Measurements from ENCODE around the gene ARL14EP.

ARL14EP gene

DNA sequence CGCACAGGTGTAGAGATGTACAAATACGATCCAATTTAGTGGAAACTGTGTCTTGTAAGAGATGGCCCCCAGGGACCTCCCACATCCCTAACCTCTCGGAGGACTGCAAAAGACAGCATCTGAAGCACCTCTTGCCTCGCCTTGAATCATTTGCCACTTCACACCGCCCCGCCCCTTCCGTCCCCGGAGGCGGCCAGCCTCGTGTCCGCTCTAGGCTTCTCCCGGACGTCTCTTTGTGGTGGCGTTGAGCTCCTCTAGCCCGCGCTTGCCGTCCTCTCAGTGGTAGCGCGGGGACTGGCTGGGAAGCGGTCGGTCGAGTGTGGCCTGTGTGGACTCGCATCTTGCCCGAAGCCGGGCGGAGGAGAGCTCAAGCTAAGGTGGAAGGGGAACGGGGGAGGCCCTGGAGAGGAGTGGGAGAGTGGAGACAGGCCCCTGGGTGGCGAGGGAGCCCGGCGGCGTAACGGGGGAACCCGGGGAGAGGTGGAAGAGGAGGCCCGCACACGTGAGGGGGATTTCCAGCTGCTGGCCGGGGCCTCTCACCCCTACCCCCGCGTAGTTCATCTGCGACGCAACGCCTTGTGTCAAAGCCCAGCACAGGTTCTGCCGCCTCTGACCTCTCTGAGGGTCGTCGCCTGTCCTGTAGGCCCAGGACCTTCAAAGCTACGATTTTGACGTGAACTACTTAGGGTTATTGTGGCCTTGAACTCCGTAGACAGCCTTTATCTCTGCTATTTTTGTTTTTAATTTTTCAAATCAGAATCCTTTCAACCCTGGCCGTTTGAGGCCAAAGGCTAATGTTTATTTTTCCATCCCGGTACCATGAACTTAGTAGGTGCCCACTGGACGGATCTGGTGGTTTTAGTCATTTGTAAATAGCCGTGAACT is at the start of gene ARL14EP:
ARL14EP (plus strand) TSS at position 279 of the 885 bp plus-strand sequence. CDS start 7,845 bp downstream, outside the sequence.
- DNase-seq (ENCODE audit: low read depth, low spot score) = peak; percentile 98

DNA sequence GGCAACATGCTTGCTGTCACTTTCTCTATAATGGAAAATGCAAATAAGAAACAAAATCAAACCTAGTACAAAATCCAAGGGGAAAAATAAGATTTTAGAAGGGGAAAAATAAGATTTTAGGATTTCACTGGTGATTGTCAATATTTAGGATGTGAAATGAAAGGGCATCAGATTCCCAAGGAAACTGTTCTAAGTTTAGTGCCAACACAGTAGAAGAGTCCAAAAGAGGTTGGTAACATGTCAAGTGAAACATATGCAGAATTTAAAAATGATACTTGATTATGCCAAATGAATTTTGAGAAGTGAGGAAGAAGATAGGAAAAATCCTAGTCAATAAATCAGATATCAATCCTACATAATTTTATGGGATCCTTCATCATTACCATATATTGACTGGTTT is 45.7 kb upstream of the ARL14EP start:
- no peak for DNase-seq (ENCODE audit: low read depth, low spot score)

DNA sequence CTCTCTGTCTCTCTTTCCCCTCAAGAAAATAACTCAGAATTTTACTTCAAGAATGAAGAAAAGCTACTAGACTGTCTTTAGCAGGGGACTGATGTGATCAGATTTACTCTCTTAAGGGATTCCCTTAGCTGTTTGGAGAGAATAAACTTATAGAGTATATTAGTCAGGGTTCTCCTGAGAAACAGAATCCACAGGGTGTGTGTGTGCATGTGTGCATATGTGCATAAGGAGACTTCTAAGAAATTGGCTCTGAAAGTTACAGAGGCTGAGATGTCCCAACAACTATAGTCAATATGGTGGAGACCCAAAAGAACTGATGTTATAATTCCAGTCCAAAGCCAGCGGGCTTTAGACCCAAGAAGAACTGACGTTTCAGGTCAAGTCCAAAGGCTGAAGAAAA is 43.1 kb upstream of the ARL14EP start:
- no peak for DNase-seq (ENCODE audit: low read depth, low spot score)

DNA sequence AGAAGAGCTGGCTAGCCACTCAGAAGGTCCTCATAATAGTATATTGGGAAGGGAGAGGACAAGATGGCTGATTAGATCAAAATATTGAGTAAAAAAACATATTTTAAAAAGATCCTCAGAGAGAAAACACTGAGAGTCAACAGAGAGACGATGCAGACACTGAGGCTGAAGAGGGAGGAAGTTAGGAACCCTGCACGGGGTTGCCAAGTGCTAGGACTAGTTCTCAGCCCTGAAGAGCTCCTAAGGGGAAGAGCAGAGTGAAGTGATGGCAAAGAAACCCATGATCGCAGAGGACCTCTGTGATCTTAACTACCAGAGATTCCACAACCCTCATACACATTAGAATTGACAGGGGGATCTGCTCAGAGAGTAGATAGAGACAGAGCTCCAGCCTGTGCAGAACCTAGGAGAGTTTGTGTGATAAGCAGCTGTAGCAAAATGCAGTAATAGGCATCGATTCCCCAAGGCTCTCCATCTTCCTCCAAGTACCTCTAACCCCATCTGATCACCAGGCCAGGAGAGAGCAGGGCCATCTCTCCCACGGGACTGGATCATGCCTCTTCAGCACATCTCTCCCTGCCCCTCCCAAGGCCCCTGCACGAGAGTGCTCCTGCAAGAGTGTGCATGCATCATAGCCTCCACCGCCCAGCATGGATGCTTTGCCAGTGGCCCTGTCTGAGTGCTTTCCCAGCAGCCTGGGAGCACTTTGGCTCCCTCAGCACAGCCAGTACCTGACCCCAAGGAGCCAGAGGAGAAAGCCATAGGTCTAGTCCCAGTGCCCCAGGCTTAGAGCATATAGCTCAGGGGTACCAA is 41.2 kb upstream of the ARL14EP start:
- no peak for DNase-seq (ENCODE audit: low read depth, low spot score)

DNA sequence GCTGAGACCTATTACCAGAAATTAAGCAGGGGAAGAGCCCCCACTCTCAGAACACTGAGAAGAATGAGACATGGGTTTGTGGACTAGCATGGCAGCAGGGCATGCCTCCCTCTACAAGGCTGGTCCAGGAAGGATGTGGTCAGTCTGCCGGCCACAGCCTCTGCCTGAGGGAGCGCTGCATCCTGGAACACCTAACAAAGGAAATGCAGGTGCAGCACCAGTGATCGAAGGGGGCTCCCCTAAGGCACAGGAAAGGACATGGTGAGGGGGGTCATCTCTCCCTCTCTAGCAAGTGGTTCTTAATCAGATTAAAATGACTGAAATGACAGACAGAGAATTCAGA is 40.6 kb upstream of the ARL14EP start:
- peak; percentile 13 for DNase-seq (ENCODE audit: low read depth, low spot score)

DNA sequence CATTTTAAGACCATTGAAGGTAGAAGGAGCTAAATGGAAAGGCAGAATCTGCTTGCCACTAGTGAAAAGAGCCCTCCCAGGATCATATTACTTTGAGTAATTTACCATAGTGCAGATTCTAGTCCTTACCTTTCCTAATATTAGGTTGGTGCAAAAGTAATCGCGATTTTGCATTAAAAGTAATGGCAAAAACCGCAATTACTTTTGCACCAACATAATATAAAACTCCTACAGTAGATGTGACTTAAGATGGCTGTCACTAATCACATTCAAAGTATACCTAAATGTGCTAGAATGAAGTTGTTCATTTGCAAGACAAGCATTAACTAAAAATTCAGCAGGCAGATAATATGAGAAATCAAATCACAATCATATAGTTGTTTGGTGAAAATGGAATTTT is 38.1 kb upstream of the ARL14EP start:
- DNase-seq (ENCODE audit: low read depth, low spot score) = no peak

DNA sequence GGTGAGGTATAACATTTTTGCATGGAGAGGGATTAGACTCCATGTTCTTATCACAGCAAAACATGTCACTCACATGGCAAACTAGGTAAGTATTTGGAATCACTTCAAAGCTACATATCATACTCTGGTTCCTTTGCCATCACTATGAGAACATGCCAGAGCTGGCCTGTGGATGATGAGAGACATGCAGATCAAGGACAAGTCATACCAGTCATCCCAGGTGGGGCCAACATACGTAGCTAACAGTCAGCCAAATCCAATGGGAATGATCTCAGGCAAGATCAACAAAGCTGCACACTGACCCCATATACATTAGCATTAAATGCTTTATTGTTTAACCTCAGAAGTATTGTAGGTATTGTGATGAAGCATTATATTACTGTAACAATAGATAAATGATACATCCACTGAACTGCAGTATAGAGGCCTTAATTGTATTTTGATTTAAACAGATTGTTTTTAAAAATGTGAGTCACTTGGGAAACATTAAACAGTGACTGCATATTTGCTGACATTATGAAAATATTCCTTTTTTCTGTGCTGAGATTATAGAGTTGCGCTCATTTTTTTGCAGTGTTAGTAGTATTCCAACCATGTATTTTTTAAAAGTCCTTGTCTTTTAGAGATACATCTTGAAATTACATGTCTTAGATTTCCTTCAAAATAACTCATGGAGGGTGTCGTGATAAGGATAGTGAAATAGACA is 37.3 kb upstream of the ARL14EP start:
- DNase-seq (ENCODE audit: low read depth, low spot score) = no peak

DNA sequence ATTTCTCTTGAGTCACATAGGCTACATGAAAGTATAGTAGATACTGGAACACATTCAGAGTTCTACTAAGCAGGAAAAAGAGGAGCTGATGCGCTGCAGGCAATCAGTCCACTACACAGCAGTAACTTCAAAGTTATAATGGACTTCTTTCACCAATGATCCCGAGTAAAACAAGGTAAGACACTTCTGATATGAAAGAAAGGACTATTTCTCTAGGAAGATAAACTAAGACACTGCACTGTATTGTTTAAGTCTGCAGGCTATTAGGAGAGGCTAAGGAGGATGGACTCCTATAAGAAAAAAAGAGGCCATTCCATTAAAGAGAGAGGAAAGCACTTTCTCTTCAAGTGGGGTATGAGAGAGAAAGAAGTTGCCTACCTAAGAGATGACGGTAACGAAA is 31.6 kb upstream of the ARL14EP start:
- DNase-seq (ENCODE audit: low read depth, low spot score) = no peak

DNA sequence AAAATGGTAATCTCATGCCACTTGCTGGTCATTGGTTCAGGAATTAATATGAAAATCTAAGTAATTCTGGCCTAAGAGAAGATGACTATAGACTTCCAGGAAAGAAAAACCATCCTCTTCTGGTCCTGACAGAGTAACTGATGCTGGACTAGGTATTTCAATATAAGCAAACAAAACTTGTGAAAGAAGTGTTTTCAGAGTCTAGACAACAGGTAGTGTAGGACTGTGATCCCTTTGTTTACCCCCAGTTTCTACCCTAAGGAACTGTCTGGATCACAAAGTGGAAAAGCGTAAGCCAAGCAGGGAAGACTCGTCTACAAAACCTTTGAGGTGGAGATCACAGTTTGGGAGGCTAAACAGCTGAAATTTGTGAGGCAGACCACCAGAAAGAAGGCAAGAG is 30.4 kb upstream of the ARL14EP start:
- DNase-seq (ENCODE audit: low read depth, low spot score) = no peak

DNA sequence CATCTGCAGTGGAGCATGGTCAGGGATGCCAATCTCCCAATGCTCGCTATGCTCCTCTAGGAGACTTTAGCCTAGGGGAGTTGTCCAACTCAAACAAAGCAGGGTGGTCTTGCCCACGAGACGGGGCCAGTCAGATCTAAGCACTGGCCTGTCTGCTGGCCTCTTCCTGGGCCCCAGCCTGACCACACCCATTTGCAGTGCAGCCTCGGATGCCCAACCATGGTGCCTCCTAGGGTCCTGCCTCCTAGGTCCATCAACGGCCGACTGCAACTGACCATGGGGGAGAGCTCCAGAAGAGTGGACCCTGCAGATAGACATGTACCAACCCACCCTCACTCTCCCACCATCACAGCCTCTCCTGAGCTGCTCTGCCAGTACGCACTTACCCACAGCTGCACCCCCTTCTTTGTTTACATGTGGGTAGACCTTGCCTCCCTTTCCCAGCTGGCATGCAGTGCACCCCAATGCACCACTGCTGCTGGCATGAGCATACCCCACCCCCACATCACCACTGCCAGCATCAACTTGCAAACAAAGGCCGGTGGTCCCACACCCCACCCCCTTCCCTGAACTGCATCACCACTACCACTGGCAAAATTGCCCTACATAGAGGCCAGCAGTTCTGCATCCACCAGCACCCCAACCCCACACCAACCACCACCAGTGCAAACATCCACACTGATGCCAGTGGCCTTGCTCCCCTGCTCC is 27.6 kb upstream of the ARL14EP start:
- DNase-seq (ENCODE audit: low read depth, low spot score) = no peak

DNA sequence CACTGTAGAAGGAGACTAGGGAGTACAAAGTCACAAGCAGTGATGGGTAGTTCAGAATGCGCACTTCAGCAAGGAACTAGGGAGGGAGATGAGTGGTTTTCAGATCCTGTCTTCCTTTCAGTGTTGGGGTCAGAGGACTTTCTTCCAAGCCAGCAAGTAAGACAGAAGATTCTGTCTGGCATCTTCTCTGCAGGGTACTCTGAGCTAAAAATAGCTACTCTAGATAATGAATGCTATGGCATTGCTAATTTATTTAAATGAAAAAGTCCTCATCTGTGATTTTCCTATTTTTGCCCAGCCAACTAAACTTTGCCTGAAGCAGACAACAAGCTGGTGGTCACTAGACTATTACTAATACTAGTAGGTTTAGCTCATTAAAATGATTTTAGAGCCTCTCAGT is 18.3 kb upstream of the ARL14EP start:
- DNase-seq (ENCODE audit: low read depth, low spot score) = no peak

DNA sequence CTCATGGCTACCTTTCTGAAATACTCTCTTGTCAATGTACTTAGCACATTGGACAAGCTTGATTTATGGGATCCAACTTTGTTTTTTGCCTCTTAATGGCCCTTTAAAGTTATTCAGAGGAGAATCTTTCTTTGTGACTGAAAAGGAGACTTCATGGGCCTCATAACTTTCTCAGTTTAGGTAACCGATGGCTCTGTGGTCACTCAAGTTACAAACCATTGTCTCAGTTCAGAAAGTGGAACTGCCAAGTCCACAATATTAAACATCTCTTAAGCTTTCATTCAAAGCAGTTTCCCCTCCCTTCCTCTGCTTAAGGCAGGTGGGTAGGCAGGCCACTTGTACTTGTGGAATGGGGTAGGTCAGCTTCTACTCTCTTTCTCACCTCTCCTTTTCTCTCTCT is 12.3 kb upstream of the ARL14EP start:
- no peak for DNase-seq (ENCODE audit: low read depth, low spot score)

DNA sequence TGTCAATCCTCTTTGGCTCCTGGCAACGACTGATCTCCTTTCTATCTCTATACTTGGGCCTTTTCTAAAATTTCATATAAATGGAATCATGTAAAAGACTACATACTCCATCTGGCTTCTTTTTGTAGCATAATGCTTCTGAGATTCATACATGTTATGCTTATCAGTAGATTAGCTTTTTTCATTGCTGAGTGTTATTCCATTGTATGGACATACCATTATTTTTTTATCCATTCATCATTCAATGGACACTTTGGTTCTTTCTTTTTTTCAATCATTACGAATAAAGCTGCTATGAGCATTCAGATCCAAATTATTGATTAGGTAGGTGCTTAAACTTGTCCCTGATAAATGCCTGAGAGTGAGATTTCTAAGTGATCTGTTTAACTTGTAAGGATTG is 11.7 kb upstream of the ARL14EP start:
- no peak for DNase-seq (ENCODE audit: low read depth, low spot score)

DNA sequence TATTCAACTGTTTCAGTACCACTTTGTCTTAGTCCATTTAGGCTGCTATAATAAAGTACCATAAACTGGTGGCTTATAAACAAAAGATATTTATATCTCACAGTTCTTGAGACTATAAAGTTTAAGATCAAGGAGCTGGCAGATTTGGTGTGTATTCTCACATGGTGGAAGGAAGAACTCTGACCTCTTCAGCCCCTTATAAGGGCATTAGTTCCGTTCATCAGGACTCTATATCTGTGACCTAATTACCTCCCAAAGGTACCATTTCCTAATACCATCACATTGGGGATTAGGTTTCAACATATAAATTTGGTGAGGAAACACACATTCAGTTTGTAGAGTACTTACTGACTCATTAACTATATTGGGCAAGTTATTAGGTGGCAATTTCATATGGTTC is 10.7 kb upstream of the ARL14EP start:
- no peak for DNase-seq (ENCODE audit: low read depth, low spot score)

DNA sequence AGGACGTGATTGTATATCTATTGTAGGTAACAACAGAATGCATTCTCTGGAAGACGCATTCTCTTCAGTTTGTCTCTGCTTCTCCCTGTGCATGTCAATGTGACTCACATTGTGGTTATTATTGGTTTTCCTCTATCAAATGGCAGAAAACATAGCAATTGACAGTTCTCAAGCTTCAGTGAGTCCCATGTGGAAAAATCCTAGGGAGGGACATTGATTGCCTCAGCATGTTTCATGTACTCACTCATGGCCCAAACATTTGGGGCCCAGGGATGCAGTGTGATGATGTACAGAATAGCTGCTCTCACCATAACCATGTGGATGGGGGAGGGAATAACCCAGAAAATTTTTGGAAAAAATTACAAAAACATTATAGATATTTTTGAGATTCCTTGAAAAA is 9.3 kb upstream of the ARL14EP start:
- no peak for DNase-seq (ENCODE audit: low read depth, low spot score)

DNA sequence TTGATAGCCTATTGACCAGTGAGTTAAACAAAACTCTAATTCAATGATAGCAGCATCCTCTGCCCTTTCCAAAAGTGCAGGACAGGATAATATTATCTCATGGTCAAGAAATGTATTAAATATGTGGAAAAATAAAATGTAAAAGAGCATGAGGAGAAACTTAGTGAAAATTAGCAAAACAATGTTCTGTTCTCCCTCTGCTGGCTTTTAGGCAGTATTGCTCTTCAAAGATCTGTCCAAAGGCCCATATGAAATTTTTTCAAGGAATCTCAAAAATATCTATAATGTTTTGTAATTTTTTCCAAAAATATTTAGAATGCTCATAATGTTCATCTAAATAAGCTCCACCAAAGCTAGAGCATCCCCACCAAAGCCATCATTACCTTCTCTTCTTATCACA is 8.3 kb upstream of the ARL14EP start:
- peak; percentile 31 for DNase-seq (ENCODE audit: low read depth, low spot score)

DNA sequence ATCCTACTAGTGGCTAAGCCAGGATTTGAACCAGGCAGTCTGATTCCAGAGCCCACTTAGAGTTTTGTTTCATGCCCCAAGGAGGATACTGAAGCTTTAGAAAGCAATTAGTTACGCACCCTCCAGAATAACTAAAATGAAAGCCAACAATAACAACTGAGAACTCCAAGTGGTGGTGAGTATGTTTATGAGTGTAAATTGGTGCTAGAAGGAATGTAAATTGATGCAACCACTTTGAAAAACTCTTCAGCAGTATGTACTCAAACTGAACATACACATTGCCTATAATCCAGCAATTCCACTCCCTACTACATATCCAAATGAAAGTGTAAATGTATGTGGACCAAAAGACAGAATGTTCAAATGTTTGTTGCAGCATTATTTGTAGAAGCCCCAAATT is 6.7 kb upstream of the ARL14EP start:
- DNase-seq (ENCODE audit: low read depth, low spot score) = peak; percentile 48

DNA sequence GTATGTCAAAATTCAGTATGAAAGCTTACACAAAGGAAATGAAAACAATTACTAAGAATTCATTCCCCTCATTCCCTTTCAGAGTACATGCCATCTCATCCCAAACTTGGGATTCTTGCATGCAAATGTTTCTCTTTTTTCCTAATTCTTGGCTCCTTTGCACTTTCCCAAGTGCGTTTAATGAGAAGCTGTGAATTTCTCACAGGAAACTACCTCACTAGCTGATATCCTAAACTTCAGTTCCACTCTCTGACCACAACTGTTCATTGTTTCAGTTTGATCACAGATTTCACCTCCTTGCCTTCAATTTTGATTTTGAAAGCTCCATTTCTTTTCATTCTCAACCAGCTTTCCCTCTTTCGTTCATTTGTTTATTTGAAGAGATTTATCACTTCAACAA is 5.9 kb upstream of the ARL14EP start:
- peak; percentile 57 for DNase-seq (ENCODE audit: low read depth, low spot score)

DNA sequence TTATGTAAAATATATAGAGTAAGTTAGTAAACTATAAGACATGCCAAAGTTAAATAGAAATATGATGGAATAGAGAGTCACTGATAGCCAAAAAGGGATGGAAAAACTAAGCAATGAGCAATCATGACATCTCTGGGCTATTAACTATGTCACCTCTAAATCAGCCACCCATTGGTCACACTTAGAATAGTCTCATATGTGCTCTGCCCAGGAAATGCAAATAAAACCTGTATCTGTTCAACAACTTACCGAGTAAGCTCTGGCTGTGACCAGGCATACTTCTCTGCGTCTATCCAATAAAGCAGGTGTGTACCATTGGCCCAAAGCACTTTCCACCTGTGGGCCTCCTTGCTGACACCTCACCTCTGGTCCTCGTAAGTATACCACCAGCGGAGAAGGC is 1.6 kb upstream of the ARL14EP start:
- no peak for DNase-seq (ENCODE audit: low read depth, low spot score)

DNA sequence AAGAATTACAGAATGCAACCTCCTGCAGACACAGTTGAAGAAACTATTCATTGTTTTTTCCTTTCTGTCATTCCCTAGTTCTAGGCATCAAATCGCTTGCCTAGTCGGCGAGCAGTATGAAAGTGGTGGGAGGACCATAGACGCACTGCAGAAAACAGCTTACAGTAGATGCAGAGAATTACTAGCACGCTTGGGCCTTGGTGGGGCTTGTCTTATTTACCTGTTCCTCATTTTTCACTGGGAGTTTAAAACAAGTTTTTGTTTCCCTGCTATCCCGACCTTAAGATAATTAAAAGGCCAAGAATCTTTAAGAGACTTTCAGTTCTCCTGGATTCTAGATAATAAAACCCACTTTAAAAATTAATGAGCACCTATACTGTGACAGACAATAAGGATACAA is 713 bp upstream of the ARL14EP start:
- peak; percentile 48 for DNase-seq (ENCODE audit: low read depth, low spot score)

DNA sequence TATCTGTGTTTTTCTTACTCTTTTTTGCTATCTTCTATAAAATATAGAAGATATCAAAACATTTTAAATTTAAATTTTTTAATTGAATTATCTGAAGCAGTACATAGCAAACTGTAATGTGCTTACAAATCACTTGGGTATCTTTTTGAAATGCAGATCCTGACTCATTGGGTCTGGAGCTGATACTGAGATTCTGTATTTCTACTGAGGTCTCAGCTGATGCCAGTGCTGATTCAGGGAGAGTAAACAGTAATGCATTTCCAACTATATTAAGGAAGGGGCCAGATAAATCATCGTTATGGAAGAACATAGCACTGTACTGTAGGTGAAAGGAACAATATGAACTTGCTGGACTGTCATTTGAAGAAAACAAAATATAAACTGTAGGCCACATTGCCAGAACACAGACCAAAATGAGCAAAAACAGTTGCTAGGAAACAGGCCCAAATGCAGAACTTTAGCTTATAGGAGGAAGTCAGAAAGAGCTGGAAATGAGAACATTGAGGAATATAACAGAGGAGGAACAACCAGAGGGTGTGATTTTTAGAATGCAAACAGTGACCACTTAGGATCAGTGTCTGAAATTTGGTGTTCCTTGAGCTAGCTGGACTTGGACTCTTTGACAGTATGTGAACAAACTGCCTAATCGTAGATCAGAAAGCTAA is 3.3 kb downstream of the ARL14EP start:
- peak; percentile 54 for DNase-seq (ENCODE audit: low read depth, low spot score)
